Measurements from ENCODE around the gene CRYBA2.

DNA sequence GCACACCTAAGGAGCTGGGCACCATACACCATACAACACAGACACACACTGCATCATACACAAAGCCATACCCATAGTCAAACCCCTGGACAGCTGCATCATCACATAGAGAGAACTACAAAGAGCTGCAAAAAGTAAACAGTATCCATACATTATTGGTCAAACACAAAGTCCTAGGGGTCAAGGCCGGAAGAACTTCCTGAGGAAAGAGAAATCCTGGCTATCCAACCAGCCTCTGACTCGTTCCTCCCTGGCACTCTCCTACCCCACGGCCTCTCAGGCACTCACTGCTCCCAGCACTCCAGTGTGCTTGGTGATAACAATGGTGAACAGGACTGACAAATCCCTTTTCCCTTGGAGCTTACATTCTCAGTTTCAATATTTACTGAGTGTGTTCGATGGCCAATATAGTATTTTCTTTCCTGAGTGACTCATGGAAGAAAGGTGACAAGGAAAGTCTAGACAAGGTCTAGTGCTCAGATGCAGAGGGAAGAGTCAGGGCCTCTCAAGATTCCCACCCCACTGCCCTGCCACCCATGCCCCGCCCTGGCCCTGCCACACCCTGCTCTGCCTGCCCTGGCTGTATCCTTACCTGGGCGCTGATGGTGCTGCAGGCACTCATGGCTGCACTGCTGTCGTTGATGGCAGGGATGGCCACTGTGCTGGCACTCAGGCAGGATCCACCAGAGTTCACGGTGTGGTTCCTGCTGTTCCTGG lies 44.7 kb upstream of the CRYBA2 start:
- TF ChIP-seq SIN3A (IDR thresholded peaks at IDR 0.05; ENCODE audit: borderline replicate concordance, insufficient read depth, low read depth, low read length), result no peak
- TF ChIP-seq, protein P1, sequence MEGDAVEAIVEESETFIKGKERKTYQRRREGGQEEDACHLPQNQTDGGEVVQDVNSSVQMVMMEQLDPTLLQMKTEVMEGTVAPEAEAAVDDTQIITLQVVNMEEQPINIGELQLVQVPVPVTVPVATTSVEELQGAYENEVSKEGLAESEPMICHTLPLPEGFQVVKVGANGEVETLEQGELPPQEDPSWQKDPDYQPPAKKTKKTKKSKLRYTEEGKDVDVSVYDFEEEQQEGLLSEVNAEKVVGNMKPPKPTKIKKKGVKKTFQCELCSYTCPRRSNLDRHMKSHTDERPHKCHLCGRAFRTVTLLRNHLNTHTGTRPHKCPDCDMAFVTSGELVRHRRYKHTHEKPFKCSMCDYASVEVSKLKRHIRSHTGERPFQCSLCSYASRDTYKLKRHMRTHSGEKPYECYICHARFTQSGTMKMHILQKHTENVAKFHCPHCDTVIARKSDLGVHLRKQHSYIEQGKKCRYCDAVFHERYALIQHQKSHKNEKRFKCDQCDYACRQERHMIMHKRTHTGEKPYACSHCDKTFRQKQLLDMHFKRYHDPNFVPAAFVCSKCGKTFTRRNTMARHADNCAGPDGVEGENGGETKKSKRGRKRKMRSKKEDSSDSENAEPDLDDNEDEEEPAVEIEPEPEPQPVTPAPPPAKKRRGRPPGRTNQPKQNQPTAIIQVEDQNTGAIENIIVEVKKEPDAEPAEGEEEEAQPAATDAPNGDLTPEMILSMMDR (IDR thresholded peaks at IDR 0.05), result no peak
- TF ChIP-seq REST (IDR thresholded peaks at IDR 0.05; ENCODE audit: insufficient read depth in 1 of 2, low read depth in 2 of 2, low read length in 1 of 2), result no peak
